ENCODE data around the gene MAP2K5. TPM values are rescaled to one million over a fixed set of nuclear protein-coding genes. Genes with fewer than 3 reads are reported as not detected.

The MAP2K5 gene
- total RNA-seq, 4 donors from 2014 or later: 3.6 to 27.1 (median 18.6) TPM

DNA sequence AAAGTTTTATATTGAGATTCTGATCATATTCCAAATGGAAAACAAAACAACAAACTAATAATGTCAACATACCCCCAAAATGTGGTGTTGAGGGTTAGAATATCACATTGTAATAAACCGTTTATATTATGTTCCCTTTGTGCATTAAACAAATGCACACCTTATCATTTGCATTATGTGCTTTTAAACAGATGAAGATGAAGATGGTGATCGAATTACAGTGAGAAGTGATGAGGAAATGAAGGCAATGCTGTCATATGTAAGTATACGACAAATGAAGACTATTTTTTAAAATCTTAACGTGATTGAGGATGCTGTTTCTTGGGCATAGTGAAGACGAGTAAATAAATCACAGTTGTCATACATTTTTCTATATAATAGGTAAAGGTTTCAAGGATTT lies 20.6 kb downstream of the MAP2K5 start:
- H3K9me3 ChIP-seq: no peaks in the 10 kb centered on the region
- no peak overlapping the region for H3K4me3 ChIP-seq
- H3K27ac ChIP-seq: no peak overlapping the region
- TF ChIP-seq, protein P1, sequence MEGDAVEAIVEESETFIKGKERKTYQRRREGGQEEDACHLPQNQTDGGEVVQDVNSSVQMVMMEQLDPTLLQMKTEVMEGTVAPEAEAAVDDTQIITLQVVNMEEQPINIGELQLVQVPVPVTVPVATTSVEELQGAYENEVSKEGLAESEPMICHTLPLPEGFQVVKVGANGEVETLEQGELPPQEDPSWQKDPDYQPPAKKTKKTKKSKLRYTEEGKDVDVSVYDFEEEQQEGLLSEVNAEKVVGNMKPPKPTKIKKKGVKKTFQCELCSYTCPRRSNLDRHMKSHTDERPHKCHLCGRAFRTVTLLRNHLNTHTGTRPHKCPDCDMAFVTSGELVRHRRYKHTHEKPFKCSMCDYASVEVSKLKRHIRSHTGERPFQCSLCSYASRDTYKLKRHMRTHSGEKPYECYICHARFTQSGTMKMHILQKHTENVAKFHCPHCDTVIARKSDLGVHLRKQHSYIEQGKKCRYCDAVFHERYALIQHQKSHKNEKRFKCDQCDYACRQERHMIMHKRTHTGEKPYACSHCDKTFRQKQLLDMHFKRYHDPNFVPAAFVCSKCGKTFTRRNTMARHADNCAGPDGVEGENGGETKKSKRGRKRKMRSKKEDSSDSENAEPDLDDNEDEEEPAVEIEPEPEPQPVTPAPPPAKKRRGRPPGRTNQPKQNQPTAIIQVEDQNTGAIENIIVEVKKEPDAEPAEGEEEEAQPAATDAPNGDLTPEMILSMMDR (IDR thresholded peaks at IDR 0.05): no peak
- no peak for TF ChIP-seq POLR2A (IDR thresholded peaks at IDR 0.05)
- no peaks in the 10 kb centered on the region for H3K4me1 ChIP-seq
- no peaks in the 10 kb centered on the region for H3K36me3 ChIP-seq
- intact Hi-C loops (cut with DNase I; ENCODE audit: low total_unique reads): no loop called here
- H3K27me3 ChIP-seq: no peaks in the 10 kb centered on the region
- no peak for DNase-seq

DNA sequence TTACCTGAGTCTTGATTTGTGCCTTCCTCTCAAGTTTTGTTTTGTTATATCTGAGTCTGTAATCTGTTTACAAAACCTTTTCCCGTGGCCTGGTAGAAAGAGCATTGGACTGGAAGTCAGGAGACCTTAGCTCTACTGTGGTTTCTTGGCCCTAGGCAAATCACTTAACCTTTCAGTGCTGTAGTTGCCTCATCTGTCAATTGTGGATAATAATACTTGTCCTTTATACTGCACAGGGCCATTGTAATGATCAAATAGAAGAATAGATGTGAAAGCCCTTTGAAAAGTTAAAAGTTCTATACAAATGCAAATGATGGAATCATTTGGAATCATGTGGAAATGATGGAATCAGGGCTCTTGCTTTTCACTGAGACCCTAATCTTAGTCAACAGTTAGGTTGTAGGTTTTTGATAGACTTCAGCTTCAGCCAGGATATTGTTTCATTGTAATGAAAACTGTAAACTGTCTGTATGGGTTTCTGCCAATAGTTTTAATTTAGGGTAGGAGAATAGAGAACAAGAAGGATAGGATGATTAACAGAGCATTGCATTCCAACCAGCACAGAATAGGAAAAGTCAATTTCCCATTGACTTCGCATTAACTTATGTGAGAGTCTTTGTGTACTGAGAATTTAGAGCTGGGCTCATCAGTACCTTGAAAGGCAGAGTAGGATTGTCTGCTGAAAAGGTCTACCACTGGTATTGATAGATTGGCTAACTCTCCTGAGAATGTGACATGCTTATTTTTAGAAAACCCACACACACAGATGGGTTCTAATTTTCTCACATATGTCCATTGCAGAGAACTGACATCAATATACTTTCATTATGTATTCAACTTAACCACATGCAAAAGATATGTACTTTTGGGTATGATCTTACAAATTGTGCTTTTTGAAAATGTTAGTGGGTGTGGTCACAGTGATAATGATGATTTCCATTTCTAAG lies 21.8 kb downstream of the MAP2K5 start:
- Histone ChIP-seq H3K27me3 (no peaks in the 10 kb centered on the region), H3K4me3 (no peak overlapping the region), H3K36me3 (no peaks in the 10 kb centered on the region), H3K9me3 (no peaks in the 10 kb centered on the region), H3K4me1 (no peaks in the 10 kb centered on the region), H3K27ac (no peak overlapping the region)
- TF ChIP-seq, protein P1 (IDR thresholded peaks at IDR 0.05): no peak
- no peak for TF ChIP-seq POLR2A (IDR thresholded peaks at IDR 0.05)
- DNase-seq: no peak
- intact Hi-C loops (cut with DNase I; ENCODE audit: low total_unique reads): no loop called here

DNA sequence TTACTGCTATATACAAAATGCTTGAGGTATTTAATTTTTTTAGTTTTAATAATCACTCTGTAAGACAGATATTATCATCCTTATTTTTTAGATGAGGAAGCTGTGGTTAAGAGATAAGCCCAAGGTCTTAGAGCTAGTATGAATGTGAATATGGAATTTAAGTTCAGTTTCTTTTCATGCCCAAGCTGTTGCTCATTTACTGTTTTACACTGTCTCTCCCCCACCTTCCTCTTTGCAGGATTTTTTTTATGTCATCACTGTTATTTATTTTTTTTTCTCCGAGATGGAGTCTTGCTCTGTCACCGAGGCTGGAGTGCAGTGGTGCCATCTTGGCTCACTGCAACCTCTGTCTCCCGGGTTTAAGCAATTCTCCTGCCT lies 22.5 kb downstream of the MAP2K5 start:
- H3K27ac ChIP-seq: no peak overlapping the region
- TF ChIP-seq, protein P1 (IDR thresholded peaks at IDR 0.05): no peak
- no peak for TF ChIP-seq POLR2A (IDR thresholded peaks at IDR 0.05)
- intact Hi-C loops (cut with DNase I; ENCODE audit: low total_unique reads): no loop called here
- H3K4me1 ChIP-seq: no peaks in the 10 kb centered on the region
- H3K4me3 ChIP-seq: no peak overlapping the region
- no peaks in the 10 kb centered on the region for H3K9me3 ChIP-seq
- H3K27me3 ChIP-seq: no peaks in the 10 kb centered on the region
- no peaks in the 10 kb centered on the region for H3K36me3 ChIP-seq
- no peak for DNase-seq

DNA sequence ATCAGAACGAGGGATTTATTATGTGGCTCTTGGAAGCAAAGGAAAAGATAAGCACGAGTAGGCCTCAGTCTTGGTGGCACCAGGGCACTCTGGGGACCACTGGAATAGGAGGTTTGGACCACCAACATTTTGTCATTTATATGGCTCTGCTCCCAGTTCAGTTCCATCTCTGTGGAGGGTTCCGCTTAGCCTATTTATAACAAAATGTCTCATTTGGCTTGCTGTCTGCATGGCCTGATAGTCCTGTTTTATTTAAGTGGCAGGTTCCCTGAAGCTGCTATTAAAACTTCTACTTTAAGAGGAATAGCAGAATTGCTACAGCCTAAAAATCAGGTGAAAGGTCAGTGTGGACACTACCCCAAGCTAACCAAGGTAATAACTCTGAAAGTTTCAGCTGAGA lies 27.2 kb downstream of the MAP2K5 start:
- Histone ChIP-seq H3K27ac (no peak overlapping the region), H3K4me3 (no peak overlapping the region), H3K9me3 (no peaks in the 10 kb centered on the region), H3K27me3 (no peaks in the 10 kb centered on the region), H3K4me1 (no peaks in the 10 kb centered on the region), H3K36me3 (no peaks in the 10 kb centered on the region)
- TF ChIP-seq, protein P1 (IDR thresholded peaks at IDR 0.05): no peak
- intact Hi-C loops (cut with DNase I; ENCODE audit: low total_unique reads): no loop called here
- DNase-seq: no peak

DNA sequence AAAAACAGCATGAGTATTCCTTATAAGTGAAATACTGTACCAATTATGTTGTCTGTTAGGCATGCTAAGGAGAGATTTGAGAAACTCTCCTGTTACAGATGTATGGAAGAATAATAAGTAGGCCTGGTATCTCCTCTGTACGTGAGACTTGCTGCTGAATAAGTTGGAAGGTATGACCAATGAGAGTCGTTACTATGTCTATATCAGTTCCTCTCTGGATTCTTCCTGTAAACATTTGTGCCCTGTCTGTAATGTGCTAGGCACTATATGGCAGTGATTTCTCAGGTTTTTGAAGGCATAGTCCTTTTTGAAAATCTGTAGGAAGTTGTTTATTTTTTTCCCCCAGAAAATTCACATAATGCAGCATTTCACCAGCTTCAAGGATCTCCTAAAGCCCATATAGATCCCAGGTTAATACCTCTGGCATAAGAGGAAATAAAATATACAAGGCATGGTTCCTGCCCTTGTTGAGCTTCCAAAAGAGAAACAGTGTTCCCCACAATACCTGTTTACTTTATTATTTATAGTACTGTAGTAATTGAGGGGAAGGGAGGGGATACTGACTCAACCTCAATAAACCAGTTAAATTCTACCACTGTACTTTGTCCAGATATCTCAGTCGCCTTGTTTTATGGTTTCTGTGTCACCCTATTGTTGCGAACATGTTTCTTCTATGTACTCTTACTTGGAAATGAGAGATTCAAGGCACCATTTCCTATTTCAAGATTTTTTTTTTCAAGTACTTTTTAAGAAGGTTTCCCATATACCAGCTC lies 28.6 kb downstream of the MAP2K5 start:
- Histone ChIP-seq H3K27ac (no peak overlapping the region), H3K4me1 (no peaks in the 10 kb centered on the region), H3K9me3 (no peaks in the 10 kb centered on the region), H3K27me3 (no peaks in the 10 kb centered on the region), H3K36me3 (no peaks in the 10 kb centered on the region), H3K4me3 (no peak overlapping the region)
- no peak for DNase-seq
- TF ChIP-seq POLR2A (IDR thresholded peaks at IDR 0.05): no peak
- TF ChIP-seq, protein P1 (IDR thresholded peaks at IDR 0.05): no peak
- intact Hi-C loops (cut with DNase I; ENCODE audit: low total_unique reads): no loop called here

All from uterus (tissue), 4 donors.